ENCODE measurements around the gene MAPKAP1. TPM values are rescaled to one million over a fixed set of nuclear protein-coding genes. Genes with fewer than 3 reads are reported as not detected.

MAPKAP1 gene
- total RNA-seq, 1 donor from 2014 or later = 67.3 TPM

GRCh38 chr9:125409637-125410521 lies 297.1 kb downstream of the MAPKAP1 start:
- H3K9me3 Mint-ChIP-seq = peaks cover 6% of the 10 kb centered on the region
- no peak for TF ChIP-seq CTCF (conservative IDR thresholded peaks at IDR 0.05)
- H3K27ac Mint-ChIP-seq = peak overlapping the region; percentile 76
- no peaks in the 10 kb centered on the region for H3K36me3 Mint-ChIP-seq
- DNase-seq (ENCODE audit: extremely low spot score, unreplicated experiment) = no peak
- H3K4me1 Mint-ChIP-seq (ENCODE audit: unreplicated experiment) = peaks cover 12% of the 10 kb centered on the region
- peaks cover 17% of the 10 kb centered on the region for H3K27me3 Mint-ChIP-seq
- H3K4me3 Mint-ChIP-seq = peak overlapping the region; percentile 75

GRCh38 chr9:125409217-125409636 lies 297.8 kb downstream of the MAPKAP1 start:
- Mint-ChIP-seq H3K9me3 (peaks cover 6% of the 10 kb centered on the region), H3K36me3 (no peaks in the 10 kb centered on the region), H3K27me3 (peaks cover 17% of the 10 kb centered on the region), H3K4me1 (ENCODE audit: unreplicated experiment) (peaks cover 12% of the 10 kb centered on the region), H3K4me3 (no peak overlapping the region), H3K27ac (no peak overlapping the region)
- no peak for DNase-seq (ENCODE audit: extremely low spot score, unreplicated experiment)
- no peak for TF ChIP-seq CTCF (conservative IDR thresholded peaks at IDR 0.05)

GRCh38 chr9:125407974-125408900 lies 298.8 kb downstream of the MAPKAP1 start:
- peaks cover 6% of the 10 kb centered on the region for H3K9me3 Mint-ChIP-seq
- TF ChIP-seq CTCF (conservative IDR thresholded peaks at IDR 0.05) = peak; percentile 98
- peak overlapping the region; percentile 76 for H3K4me3 Mint-ChIP-seq
- peaks cover 12% of the 10 kb centered on the region for H3K4me1 Mint-ChIP-seq (ENCODE audit: unreplicated experiment)
- DNase-seq (ENCODE audit: extremely low spot score, unreplicated experiment) = peak; percentile 87
- H3K27me3 Mint-ChIP-seq = peaks cover 17% of the 10 kb centered on the region
- no peak overlapping the region for H3K27ac Mint-ChIP-seq
- H3K36me3 Mint-ChIP-seq = no peaks in the 10 kb centered on the region

- Mint-ChIP-seq H3K4me3 (peak overlapping the region; percentile 85), H3K27me3 (peaks cover 17% of the 10 kb centered on the region), H3K27ac (peak overlapping the region; percentile 39), H3K9me3 (peaks cover 6% of the 10 kb centered on the region), H3K36me3 (no peaks in the 10 kb centered on the region), H3K4me1 (ENCODE audit: unreplicated experiment) (peaks cover 12% of the 10 kb centered on the region)
- DNase-seq (ENCODE audit: extremely low spot score, unreplicated experiment) = no peak
- no peak for TF ChIP-seq CTCF (conservative IDR thresholded peaks at IDR 0.05)
These were observed 299.5 kb downstream of the MAPKAP1 start for GRCh38 chr9:125407432-125407973.

GRCh38 chr9:125406810-125407087 lies 300.3 kb downstream of the MAPKAP1 start:
- H3K27me3 Mint-ChIP-seq = peaks cover 17% of the 10 kb centered on the region
- H3K4me1 Mint-ChIP-seq (ENCODE audit: unreplicated experiment) = peaks cover 7% of the 10 kb centered on the region
- H3K27ac Mint-ChIP-seq = peak overlapping the region; percentile 39
- peaks cover 6% of the 10 kb centered on the region for H3K9me3 Mint-ChIP-seq
- peak overlapping the region; percentile 85 for H3K4me3 Mint-ChIP-seq
- no peak for TF ChIP-seq CTCF (conservative IDR thresholded peaks at IDR 0.05)
- DNase-seq (ENCODE audit: extremely low spot score, unreplicated experiment) = no peak
- no peaks in the 10 kb centered on the region for H3K36me3 Mint-ChIP-seq

Measured in type B pancreatic cell (in vitro differentiated cells).